Mucosa of stomach (tissue), 1 donor: ENCODE data around the gene HCAR3.
"Not testable (repeated sequence)": the region's sequence is repeated elsewhere in the genome, so short reads cannot be mapped to it uniquely, and the experiment has no call there.

ENCODE experiments used
- H3K27me3 ChIP-seq: one replicate; pipeline ENCODE4 v1.7.0; 2013; ENCODE audit warnings: mild to moderate bottlenecking, low read length; ENCODE audit not compliant: control insufficient read depth, insufficient read depth
- H3K36me3 ChIP-seq: one replicate; pipeline ENCODE4 v1.7.0; 2013; ENCODE audit warnings: low read length; ENCODE audit not compliant: control insufficient read depth, insufficient read depth
- H3K4me1 ChIP-seq: one replicate; pipeline ENCODE4 v1.7.0; 2013; ENCODE audit warnings: mild to moderate bottlenecking, low read length; ENCODE audit not compliant: control insufficient read depth, insufficient read depth
- H3K4me3 ChIP-seq: one replicate; pipeline ENCODE4 v1.7.0; 2013; ENCODE audit warnings: low read length
- H3K9ac ChIP-seq: one replicate; pipeline ENCODE4 v1.7.0; 2013; ENCODE audit warnings: mild to moderate bottlenecking, low read length, moderate library complexity
- H3K9me3 ChIP-seq: one replicate; pipeline ENCODE4 v1.7.0; 2013; ENCODE audit warnings: mild to moderate bottlenecking, low read length, moderate library complexity; ENCODE audit not compliant: control insufficient read depth
- donor health status: Pancreatic carcinoma.

Gene HCAR3

GRCh38 chr12:122711266-122711665, 5.3 kb downstream of the HCAR3 start:
- H3K36me3 ChIP-seq, H3K27me3 ChIP-seq, H3K9me3 ChIP-seq, H3K9ac ChIP-seq, H3K4me3 ChIP-seq, H3K4me1 ChIP-seq: not testable (repeated sequence)

- H3K36me3 ChIP-seq, H3K4me1 ChIP-seq, H3K9ac ChIP-seq, H3K4me3 ChIP-seq, H3K27me3 ChIP-seq, H3K9me3 ChIP-seq: not testable (repeated sequence)
These were observed 6.3 kb downstream of the HCAR3 start for GRCh38 chr12:122710341-122710740.

DNA sequence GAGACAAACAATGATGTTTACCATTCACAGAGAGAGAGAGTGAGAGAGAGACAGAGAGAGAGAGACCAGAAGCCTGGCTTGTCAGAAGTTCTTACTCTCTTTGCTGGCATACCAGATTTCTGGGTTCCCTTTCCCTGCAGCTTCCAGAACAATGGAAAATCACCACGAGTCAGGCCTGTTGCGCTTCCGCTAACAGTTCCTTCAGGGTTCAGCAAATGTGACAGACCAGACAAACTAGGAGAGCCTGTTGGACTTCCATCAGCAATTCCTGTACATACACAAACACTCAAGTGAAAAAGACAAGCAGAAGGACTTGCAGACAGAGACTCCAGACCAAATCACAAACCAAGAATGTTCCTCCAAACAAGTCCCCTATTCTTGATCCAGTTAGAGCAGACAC, 7.3 kb downstream of the HCAR3 start:
- not testable (repeated sequence) for H3K4me3 ChIP-seq, H3K27me3 ChIP-seq, H3K9ac ChIP-seq, H3K36me3 ChIP-seq, H3K4me1 ChIP-seq, H3K9me3 ChIP-seq

DNA sequence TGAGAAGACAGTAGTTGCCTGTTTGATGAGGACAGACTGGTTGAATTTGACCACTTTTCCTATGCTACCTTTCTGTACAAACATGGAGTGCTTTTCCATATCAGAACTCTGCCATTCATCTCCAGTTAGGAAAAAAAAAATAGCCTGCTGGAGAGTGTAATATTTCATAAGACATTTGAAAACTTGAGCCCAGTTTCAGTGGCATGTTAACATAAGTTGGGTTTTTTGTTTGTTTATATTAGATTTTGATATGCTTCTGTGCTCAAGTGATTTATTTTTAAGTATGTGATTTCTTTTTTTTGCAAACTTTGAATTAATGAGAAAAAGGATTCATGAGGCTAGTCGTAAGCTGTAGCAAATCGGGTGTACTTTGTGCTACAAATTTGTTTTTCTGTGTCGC, 12.8 kb downstream of the HCAR3 start:
- not testable (repeated sequence) for H3K36me3 ChIP-seq, H3K9me3 ChIP-seq, H3K27me3 ChIP-seq, H3K9ac ChIP-seq, H3K4me1 ChIP-seq, H3K4me3 ChIP-seq

- not testable (repeated sequence) for H3K4me3 ChIP-seq, H3K36me3 ChIP-seq, H3K4me1 ChIP-seq, H3K9ac ChIP-seq, H3K9me3 ChIP-seq, H3K27me3 ChIP-seq
These were observed 13.6 kb downstream of the HCAR3 start, which contains the start of gene HCAR2 for GRCh38 chr12:122702890-122703611. HCAR2 (minus strand) TSS chr12:122703357; CDS start chr12:122703283, 74 bp downstream.

GRCh38 chr12:122701481-122701880, 15.1 kb downstream of the HCAR3 start:
- H3K9me3 ChIP-seq, H3K27me3 ChIP-seq, H3K9ac ChIP-seq, H3K4me1 ChIP-seq, H3K4me3 ChIP-seq, H3K36me3 ChIP-seq: not testable (repeated sequence)

GRCh38 chr12:122700038-122700710, 16.4 kb downstream of the HCAR3 start:
- H3K9me3 ChIP-seq, H3K4me1 ChIP-seq, H3K4me3 ChIP-seq, H3K9ac ChIP-seq, H3K27me3 ChIP-seq, H3K36me3 ChIP-seq: not testable (repeated sequence)

GRCh38 chr12:122696922-122697321, 19.7 kb downstream of the HCAR3 start:
- H3K4me1 ChIP-seq, H3K9ac ChIP-seq, H3K36me3 ChIP-seq, H3K27me3 ChIP-seq, H3K9me3 ChIP-seq, H3K4me3 ChIP-seq: not testable (repeated sequence)

GRCh38 chr12:122691566-122691965, 25.0 kb downstream of the HCAR3 start:
- Histone ChIP-seq H3K4me1 (peaks cover 5% of the 10 kb centered on the region), H3K9me3 (no peaks in the 10 kb centered on the region), H3K36me3 (no peaks in the 10 kb centered on the region), H3K4me3 (no peak overlapping the region), H3K27me3 (no peaks in the 10 kb centered on the region), H3K9ac (no peak overlapping the region)

GRCh38 chr12:122688291-122688690, 28.3 kb downstream of the HCAR3 start:
- Histone ChIP-seq H3K4me1 (peaks cover 5% of the 10 kb centered on the region), H3K9ac (no peak overlapping the region), H3K4me3 (no peak overlapping the region), H3K36me3 (no peaks in the 10 kb centered on the region), H3K9me3 (no peaks in the 10 kb centered on the region), H3K27me3 (no peaks in the 10 kb centered on the region)

- Histone ChIP-seq H3K4me3 (no peak overlapping the region), H3K27me3 (no peaks in the 10 kb centered on the region), H3K36me3 (no peaks in the 10 kb centered on the region), H3K9ac (no peak overlapping the region), H3K4me1 (peaks cover 5% of the 10 kb centered on the region), H3K9me3 (no peaks in the 10 kb centered on the region)
These were observed 29.5 kb downstream of the HCAR3 start for GRCh38 chr12:122687086-122687485.

- H3K27me3 ChIP-seq = no peaks in the 10 kb centered on the region
- H3K9me3 ChIP-seq = no peaks in the 10 kb centered on the region
- no peak overlapping the region for H3K9ac ChIP-seq
- H3K4me1 ChIP-seq = peaks cover 5% of the 10 kb centered on the region
- H3K36me3 ChIP-seq = no peaks in the 10 kb centered on the region
- no peak overlapping the region for H3K4me3 ChIP-seq
These were observed 30.1 kb downstream of the HCAR3 start for GRCh38 chr12:122686538-122686937.
